EL (cell line): ENCODE data around the gene PCSK6.

Source experiments
- DNase-seq: peaks from one replicate; pipeline ENCODE4 v3.0.0-alpha.2; 2016

PCSK6 gene

DNA sequence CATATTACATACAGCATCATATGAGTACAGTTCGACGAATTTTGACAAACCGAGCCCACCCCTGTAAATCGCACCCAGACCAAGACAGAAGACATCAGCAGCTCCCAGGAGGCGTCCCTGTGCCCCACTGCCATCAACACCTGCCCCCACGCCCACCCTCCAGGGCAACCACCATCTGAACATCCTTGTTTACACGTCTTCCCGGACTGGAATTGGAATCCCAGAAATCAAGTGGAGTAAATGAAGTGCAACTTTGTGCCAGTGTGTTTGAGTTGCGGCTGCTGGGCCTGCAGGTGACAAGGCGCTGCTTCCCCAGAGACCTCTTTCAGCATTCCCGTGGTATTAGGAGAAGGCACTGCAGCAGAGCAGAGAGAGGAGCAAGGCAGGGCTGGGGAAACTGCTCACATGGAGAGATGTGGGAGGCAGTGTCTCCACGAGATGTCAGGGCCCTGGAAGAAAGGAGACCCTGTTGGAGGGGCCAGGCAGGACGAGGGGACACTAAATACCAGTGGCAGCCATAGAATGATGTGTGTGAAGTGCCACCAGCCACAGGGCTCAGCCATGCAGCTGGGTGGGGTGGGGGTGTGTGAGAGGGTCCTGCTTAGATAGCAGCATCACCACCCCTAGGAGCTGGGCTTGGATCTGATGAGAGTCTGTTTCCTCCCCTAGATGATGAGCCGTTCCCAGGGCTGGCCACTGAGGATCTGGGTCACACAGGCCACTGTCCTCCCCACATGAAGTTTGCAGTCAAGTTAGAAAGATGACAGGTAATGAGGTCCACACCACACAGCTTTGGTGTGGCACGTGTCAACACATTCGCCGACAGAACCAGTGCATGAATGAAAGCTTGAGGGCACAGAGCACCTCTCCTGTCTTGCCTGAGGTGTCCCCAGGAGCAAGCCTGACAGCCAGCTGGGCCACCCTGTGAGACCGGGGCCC, 33.4 kb upstream of the PCSK6 start:
- no peak for DNase-seq

GRCh38 chr15:101522091-101522490, 32.6 kb upstream of the PCSK6 start:
- no peak for DNase-seq

- DNase-seq = no peak
Measured at GRCh38 chr15:101521591-101521990, 32.1 kb upstream of the PCSK6 start.

DNA sequence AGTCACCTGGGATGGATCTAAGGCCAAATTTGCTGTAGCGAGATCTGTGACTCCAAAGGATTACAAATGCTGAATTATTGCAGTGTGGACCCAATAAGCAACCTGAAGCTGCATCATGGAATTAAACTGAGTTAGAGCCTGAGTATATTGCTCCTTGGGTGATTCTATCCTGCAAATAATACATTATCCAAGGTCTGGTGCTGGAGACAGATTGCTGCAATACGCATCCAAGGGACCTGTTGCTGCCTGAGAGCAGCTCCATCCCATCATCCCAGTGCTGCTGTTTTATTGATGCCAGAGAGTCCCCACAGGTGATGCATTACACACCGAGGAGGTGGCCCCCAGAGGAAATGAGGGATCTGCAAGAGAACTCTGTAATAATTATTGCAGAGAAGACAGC, 31.6 kb upstream of the PCSK6 start:
- DNase-seq = no peak

- DNase-seq = no peak
Measured at GRCh38 chr15:101520395-101520794, 30.9 kb upstream of the PCSK6 start.

- no peak for DNase-seq
Measured at GRCh38 chr15:101517504-101517903, 28.0 kb upstream of the PCSK6 start.

- DNase-seq = no peak
Measured at GRCh38 chr15:101514318-101514717, 24.8 kb upstream of the PCSK6 start.

DNA sequence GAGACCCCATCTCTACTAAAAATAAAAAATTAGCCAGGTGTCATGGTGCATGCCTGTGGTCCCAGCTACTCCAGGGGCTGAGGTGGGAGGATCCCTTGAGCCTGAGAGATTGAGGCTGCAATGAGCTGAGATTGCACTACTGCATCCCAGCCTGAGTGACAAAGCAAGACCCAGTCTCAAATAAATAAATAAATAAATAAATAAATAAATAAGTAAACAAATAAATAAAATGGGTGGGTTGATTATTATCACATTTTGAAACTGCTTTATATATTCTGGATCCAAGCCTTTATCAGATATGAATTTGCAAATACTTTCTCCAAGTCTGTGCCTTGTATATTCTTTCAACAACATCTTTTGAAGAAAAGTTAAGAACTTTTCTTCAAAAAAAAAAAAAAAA, 22.2 kb upstream of the PCSK6 start:
- DNase-seq = no peak

- no peak for DNase-seq
Measured at GRCh38 chr15:101510212-101511197, 21.0 kb upstream of the PCSK6 start.

- DNase-seq = no peak
Measured at GRCh38 chr15:101509279-101509678, 19.8 kb upstream of the PCSK6 start.

DNA sequence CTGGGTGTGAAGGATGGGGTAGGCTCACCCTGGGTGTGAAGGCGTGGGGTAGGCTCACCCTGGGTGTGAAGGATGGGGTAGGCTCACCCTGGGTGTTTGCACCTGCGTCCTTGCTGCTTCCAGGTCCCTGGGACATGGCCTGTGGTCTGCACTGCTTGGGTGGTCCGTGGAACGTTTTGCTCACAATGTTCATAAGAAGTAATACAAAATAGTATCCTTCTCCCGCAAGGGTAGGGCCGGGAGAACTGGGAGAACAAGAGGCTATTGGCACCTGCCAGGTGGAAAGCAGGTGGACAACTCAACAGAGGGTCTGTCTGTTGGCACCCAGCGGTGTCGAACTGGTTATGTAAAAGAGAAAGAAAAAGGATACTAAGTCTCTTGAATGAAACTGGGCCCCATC, 17.0 kb upstream of the PCSK6 start:
- DNase-seq = no peak

- DNase-seq = no peak
Measured at GRCh38 chr15:101505610-101506337, 16.3 kb upstream of the PCSK6 start.

GRCh38 chr15:101504866-101505609, 15.5 kb upstream of the PCSK6 start:
- DNase-seq = peak; percentile 14

DNA sequence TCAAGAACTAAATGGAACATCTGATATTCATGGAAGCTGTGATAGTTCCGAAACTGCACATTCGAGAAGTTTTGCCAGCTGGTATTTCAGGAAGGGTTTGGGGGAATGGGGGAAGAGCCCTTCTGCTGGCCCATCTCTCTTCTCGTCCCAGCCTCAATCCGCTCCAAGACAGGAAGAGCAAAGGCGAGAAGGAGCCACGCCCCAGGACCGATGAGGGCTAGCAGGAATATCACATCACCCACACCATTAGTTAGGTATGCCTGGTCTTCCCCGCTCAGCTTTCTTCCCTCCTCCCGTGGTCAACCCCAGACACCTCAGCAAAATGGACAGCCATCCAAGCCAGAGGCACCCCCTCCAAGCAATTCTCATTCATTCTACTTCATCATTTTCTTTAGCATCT, 14.9 kb upstream of the PCSK6 start:
- DNase-seq = no peak

- DNase-seq = no peak
Measured at GRCh38 chr15:101503296-101503599, 13.7 kb upstream of the PCSK6 start.

- DNase-seq = no peak
Measured at GRCh38 chr15:101502572-101503295, 13.2 kb upstream of the PCSK6 start.

GRCh38 chr15:101501703-101502373, 12.3 kb upstream of the PCSK6 start:
- peak; percentile 27 for DNase-seq

GRCh38 chr15:101500865-101501551, 11.5 kb upstream of the PCSK6 start:
- DNase-seq = no peak

DNA sequence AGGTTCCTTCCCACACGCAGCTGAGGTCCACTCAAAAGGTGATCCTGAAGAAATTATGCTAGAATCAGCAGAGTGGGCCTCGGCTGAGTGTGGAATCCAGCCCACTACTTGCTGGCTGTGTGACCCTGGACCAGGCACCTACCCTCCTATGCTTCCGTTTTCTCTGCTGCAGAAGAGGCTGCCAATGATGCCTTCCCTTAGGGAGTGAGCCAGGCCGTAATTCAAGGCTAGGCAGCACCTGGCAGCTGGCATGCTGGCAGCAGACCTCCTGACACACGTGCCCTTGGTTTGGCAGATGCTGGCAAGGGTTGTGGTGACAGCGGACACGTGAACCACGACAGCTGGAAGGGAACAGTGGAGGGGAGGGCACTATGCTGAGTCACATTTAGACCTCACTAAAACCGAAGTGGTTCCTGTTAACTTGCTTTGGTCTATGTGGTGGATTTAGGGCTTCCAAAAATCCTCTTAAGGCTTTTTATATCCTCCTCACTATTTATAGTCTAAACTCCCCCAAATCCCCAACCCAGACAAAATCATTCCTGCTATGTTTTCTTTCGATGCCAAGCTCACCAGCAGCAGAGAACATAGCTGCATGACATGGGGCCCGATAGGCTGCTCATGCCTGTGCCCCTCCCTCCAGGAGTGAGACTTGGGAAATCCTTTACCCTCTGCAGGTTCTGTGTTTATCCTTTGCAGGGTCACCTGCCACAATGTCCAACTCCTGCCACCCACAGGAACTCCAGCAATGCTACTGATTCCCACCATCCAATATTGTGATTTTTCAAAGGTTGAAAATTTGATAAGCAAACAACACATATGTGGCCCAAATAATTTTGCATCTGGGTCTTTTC, 10.6 kb upstream of the PCSK6 start:
- no peak for DNase-seq
